Measurements from ENCODE around the gene AZI2. TPM values are rescaled to one million over a fixed set of nuclear protein-coding genes. Genes with fewer than 3 reads are reported as not detected.

AZI2 gene
- total and polyA plus RNA-seq, 9 of the 15 experiments (the other 6 are each of a cell fraction or from before 2014, with no cell fraction given): 28.5 to 96.3 (median 70.2) TPM

- TF ChIP-seq ZNF609 (CRISPR knock-in tag; IDR thresholded peaks at IDR 0.05; ENCODE audit: borderline replicate concordance) (no peak), SRF (CRISPR knock-in tag; IDR thresholded peaks at IDR 0.05) (no peak), KHSRP (IDR thresholded peaks at IDR 0.05) (no peak), FIP1L1 (IDR thresholded peaks at IDR 0.05; ENCODE audit: low read depth, low read length, poor library complexity, severe bottlenecking) (no peak), HDAC1 (IDR thresholded peaks at IDR 0.05) (no peak), NR2C2 (CRISPR knock-in tag; IDR thresholded peaks at IDR 0.05) (no peak), NR2C2 (tag; IDR thresholded peaks at IDR 0.05) (no peak), POLR2B (IDR thresholded peaks at IDR 0.05; ENCODE audit: low read depth, partially characterized antibody) (no peak), SREBF2 (CRISPR knock-in tag; IDR thresholded peaks at IDR 0.05) (no peak), ARID4B (CRISPR knock-in tag; IDR thresholded peaks at IDR 0.05) (no peak)
These were observed 57.7 kb downstream of the AZI2 start (continued) for GRCh38 chr3:28290863-28291300.

Measured in K562 (cell line).